ENCODE measurements around the gene MMEL1. TPM values are rescaled to one million over a fixed set of nuclear protein-coding genes. Genes with fewer than 3 reads are reported as not detected.

MMEL1 gene
- total RNA-seq, 1 experiment from 2014 or later = not detected

DNA sequence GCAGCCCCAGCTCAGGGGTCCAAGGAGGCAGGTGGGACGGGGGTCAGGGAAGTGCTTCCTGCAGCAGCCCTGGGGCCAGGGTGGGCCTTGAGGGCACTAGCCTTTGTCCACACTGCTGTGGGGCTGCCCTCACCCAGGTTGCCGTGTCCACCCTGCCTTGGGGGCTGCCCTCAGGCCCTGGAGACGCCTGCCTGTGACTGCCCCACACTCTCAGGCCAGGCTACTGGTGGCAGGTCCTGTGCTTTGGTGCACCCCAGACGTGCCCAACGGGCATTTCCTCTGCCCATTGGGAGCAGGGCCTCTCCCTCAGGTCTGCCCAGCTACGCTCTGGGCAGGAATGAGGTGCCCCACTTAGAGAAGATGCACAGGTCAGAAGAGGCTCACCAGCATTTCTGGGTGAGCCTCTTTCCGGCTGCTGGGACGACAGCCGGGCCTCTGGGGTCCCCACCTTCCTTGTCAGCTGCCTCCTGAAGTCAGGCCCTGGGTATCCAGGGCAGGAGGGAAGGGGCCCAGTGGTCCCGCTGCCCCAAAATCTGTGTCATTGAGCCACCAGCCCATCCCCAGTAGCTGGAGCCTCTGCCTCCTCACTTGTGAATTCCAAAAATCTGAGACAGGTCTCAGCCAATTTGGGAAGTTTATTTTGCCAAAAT, 2.7 kb upstream of the MMEL1 start:
- ATAC-seq (no peak), DNase-seq (ENCODE audit: low spot score) (no peak)
- TF ChIP-seq TP53 (CRISPR knock-in tag; IDR thresholded peaks at IDR 0.05) = no peak
- TF ChIP-seq, protein P1, sequence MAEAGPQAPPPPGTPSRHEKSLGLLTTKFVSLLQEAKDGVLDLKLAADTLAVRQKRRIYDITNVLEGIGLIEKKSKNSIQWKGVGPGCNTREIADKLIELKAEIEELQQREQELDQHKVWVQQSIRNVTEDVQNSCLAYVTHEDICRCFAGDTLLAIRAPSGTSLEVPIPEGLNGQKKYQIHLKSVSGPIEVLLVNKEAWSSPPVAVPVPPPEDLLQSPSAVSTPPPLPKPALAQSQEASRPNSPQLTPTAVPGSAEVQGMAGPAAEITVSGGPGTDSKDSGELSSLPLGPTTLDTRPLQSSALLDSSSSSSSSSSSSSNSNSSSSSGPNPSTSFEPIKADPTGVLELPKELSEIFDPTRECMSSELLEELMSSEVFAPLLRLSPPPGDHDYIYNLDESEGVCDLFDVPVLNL (CRISPR knock-in tag; IDR thresholded peaks at IDR 0.05; ENCODE audit: borderline replicate concordance, low read depth) = no peak
- TF ChIP-seq USF1 (CRISPR knock-in tag; IDR thresholded peaks at IDR 0.05) = no peak
- TF ChIP-seq, protein P2, sequence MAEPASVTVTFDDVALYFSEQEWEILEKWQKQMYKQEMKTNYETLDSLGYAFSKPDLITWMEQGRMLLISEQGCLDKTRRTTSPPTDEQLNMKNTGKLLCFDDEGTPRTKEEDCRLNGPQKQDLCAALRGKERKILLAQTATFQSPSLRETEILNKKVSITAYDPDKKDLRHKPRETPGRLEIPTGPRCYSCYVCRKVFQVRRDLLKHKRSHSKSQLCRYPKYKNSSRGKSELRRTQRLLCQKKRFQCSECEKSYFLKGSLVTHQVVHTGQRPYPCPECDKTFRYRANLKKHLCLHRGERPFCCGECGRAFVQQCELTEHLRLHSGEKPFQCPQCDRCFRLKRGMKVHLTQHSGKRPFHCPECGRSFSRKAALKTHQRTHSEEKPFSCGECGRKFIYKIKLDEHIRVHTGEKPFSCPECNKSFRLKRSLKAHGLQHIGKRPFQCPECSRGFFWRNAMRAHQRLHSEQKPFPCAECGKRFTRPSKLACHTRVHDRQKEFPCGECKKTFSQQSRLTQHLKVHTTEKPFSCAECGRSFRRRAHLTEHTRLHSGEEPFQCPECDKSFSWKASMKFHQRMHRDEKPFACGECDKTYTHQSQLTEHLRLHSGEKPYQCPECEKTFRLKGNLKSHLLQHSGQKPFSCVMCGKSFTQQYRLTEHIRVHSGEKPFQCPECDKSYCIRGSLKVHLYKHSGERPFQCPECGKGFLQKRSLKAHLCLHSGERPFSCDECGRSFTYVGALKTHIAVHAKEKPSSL (CRISPR knock-in tag; conservative IDR thresholded peaks at IDR 0.05) = no peak
- TF ChIP-seq PRRX2 (CRISPR knock-in tag; IDR thresholded peaks at IDR 0.05) = no peak
- no peak for TF ChIP-seq ZBTB21 (CRISPR knock-in tag; IDR thresholded peaks at IDR 0.05; ENCODE audit: borderline replicate concordance)
- no peak for TF ChIP-seq SP1 (CRISPR knock-in tag; conservative IDR thresholded peaks at IDR 0.05)
- no peak for TF ChIP-seq GTF2I (CRISPR knock-in tag; conservative IDR thresholded peaks at IDR 0.05)
- Mint-ChIP-seq H3K4me1 (0 out of 2 replicates have a peak, but pooled peaks cover 2% of the 10 kb centered on the region), H3K36me3 (peaks cover 24% of the 10 kb centered on the region), H3K9me3 (peaks cover 23% of the 10 kb centered on the region), H3K27ac (no peak overlapping the region), H3K27me3 (ENCODE audit: low read depth) (peaks cover 58% of the 10 kb centered on the region), H3K4me3 (no peak overlapping the region)
- ChIA-PET CTCF (no interaction called here), POLR2A (no interaction called here)

- H3K27ac Mint-ChIP-seq = no peak overlapping the region
- no peak overlapping the region for H3K4me3 Mint-ChIP-seq
- POLR2A ChIA-PET = interaction anchor here (0.6 kb wide), 1 partner anchor 39 kb away, joined by 4 read pairs; no protein-coding TSS in a partner anchor
- peaks cover 31% of the 10 kb centered on the region for H3K36me3 Mint-ChIP-seq
- TF ChIP-seq SMAD3 (CRISPR knock-in tag; IDR thresholded peaks at IDR 0.05; ENCODE audit: borderline replicate concordance) = no peak
- TF ChIP-seq ATF1 (CRISPR knock-in tag; IDR thresholded peaks at IDR 0.05) = no peak
- TF ChIP-seq ZNF671 (CRISPR knock-in tag; IDR thresholded peaks at IDR 0.05) = no peak
- TF ChIP-seq ATF2 (CRISPR knock-in tag; IDR thresholded peaks at IDR 0.05; ENCODE audit: borderline replicate concordance, low read depth) = no peak
- TF ChIP-seq, protein P3, sequence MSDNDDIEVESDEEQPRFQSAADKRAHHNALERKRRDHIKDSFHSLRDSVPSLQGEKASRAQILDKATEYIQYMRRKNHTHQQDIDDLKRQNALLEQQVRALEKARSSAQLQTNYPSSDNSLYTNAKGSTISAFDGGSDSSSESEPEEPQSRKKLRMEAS (CRISPR knock-in tag; IDR thresholded peaks at IDR 0.05) = no peak
- TF ChIP-seq TP53 (CRISPR knock-in tag; IDR thresholded peaks at IDR 0.05) = no peak
- no peak for TF ChIP-seq ELF4 (CRISPR knock-in tag; IDR thresholded peaks at IDR 0.05; ENCODE audit: low read depth)
- TF ChIP-seq ETV6 (CRISPR knock-in tag; IDR thresholded peaks at IDR 0.05) = no peak
- no peak for TF ChIP-seq RELA (CRISPR knock-in tag; IDR thresholded peaks at IDR 0.05; ENCODE audit: borderline replicate concordance)
- CTCF ChIA-PET = no interaction called here
- H3K27me3 Mint-ChIP-seq (ENCODE audit: low read depth) = peaks cover 68% of the 10 kb centered on the region
- DNase-seq (ENCODE audit: low spot score) (no peak), ATAC-seq (no peak)
- H3K9me3 Mint-ChIP-seq = peaks cover 30% of the 10 kb centered on the region
- 0 out of 2 replicates have a peak, but pooled peaks cover 2% of the 10 kb centered on the region for H3K4me1 Mint-ChIP-seq
Measured at GRCh38 chr1:2633936-2634491, 1.2 kb upstream of the MMEL1 start.
